Measurements from ENCODE around the gene ZCCHC2.

Gene ZCCHC2

GRCh38 chr18:62539284-62540165 is 16.7 kb downstream of the ZCCHC2 start:
- DNase-seq = no peak

DNA sequence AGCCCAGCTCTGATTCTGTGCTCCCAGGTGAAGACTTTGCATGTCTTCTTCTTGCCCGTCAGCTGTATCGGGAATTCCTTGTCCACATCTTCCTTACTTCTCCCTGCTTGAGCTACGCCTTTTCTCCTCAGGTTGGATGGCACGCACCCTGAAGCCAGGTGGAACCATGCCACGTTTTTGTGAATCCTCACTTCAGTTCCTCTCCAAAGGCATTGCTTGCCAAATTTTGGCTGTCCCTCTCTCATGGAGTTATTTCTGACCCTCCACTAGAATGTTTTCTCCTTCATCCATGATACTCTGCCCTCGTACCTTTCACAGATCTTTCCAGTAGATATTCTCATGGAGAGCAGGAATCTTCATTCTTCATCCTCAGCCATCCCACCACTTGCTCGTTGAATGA is 20.2 kb downstream of the ZCCHC2 start:
- DNase-seq = no peak

DNA sequence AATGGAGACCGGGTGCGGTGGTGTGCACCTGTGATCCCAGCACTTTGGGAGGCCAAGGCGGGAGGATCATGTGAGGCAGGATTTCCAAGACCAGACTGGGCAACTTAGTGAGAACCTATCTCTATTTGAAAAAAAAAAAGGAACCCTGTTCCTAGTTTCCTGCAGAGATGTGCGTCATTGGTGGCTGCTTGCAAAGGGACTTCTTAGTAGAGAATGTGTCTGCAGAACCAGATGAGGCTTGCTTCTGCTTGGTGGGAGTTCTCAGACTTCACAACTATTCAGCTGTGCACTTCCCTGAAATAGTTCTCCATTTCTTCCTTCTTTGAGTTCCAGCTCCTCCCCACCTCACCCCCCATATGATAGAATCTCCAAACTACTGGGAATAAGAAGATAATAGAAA is 22.3 kb downstream of the ZCCHC2 start:
- DNase-seq = no peak

DNA sequence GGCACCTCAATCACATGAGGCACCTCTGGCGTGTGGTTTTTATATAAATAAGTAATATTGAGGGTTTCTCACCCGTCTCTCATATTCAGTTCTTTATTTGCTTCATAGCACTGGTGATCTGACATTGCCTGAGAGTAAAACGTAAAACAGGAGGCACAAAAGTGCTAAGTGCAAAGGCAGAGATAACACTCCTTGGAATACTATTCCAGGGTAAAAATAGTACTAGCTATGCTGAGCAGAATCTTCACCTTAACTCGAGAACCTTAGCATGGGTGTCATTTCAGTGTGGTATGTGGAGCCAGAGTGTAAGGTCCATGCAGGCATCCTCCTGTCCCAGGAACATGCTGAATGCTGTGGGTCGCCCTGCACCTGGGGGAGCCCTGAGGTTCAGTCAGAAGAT is 26.9 kb downstream of the ZCCHC2 start:
- DNase-seq = no peak

DNA sequence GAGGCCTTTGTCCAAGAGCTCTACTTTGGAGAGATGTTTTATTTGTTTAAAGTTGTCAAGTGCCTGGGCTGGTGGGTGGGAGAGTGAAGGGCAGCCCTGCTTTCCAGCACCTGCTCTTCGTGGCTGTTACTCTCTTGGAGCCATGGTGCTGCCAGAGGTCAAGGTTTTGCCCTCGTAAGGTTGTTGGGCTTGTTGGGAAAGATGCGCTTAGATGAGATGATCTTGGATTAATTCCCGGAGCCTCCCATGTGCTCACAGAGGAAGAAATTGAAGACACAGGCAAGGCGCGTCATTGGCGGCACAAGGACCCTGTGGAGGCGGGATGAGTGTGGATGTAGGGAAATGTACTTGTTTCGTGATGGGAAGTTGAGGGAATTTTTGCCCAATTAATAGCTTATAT is 27.9 kb downstream of the ZCCHC2 start:
- DNase-seq = no peak

GRCh38 chr18:62551972-62552513 is 29.2 kb downstream of the ZCCHC2 start:
- DNase-seq = no peak

- DNase-seq = no peak
These were observed 31.4 kb downstream of the ZCCHC2 start for GRCh38 chr18:62554061-62554815.

GRCh38 chr18:62555135-62555534 is 32.3 kb downstream of the ZCCHC2 start:
- no peak for DNase-seq

DNA sequence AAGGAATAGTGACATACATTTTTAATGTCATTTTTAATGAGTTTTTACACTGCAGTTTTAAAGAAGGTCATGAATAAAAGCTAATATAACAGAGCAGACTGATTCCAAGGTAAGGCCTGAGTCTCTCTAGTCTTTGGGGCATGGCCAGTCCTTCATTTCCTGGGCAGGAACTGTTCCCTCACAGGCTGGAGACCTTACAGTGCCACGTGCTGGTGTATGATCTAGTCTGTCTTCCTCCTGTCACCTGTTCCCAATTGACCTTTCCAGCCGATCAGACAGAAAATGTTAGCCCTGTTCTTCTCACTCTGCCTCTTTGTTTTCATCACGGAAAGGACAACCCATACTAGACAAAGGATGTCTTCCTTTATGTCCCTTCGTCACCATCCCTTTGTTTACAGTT is 33.6 kb downstream of the ZCCHC2 start:
- DNase-seq = no peak

GRCh38 chr18:62558015-62558663 is 35.3 kb downstream of the ZCCHC2 start:
- no peak for DNase-seq

DNA sequence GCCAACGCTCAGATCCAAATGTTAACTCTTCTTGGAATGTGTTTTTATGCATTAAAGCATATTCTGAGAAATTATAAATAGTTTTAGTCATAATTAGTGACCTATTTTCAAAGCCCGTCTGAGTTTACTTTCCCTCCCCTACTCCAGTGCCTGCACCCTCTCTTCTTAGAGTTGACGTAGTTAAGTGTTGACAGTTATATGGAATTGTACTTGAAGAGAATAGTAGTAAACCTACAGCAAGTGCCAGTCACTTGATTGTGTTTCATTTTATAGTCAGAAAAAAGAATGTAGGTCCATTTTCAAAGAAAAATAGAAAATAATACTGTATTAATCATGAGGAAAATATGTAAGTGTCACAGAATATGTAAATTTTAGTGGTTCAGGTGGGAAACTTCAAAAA is 41.2 kb downstream of the ZCCHC2 start:
- no peak for DNase-seq

- DNase-seq = no peak
These were observed 43.4 kb downstream of the ZCCHC2 start for GRCh38 chr18:62566199-62566598.

GRCh38 chr18:62566818-62567217 is 44.0 kb downstream of the ZCCHC2 start:
- DNase-seq = no peak

GRCh38 chr18:62569081-62569655 is 46.3 kb downstream of the ZCCHC2 start:
- no peak for DNase-seq

- DNase-seq = no peak
These were observed 48.2 kb downstream of the ZCCHC2 start for GRCh38 chr18:62571037-62571436.

GRCh38 chr18:62571648-62572047 is 48.8 kb downstream of the ZCCHC2 start:
- DNase-seq = no peak

DNA sequence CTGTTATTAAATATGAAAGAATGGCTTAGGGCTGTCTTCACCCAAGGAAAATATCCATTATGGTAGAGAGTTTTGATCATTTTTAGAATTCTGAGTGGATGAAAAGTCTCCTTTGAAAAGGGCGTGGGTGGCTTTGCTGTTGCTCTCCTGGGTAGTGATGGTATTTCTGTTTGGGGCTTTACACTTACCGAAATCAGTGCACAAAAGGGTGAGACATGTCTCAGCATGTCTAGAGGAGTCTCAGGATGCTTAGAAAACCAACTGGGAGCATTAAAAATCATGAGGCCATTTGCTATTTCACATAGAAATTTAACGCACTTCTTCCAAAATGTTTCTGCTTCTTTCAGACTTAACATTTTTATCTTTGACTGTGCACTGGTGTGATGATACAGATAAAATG is 49.6 kb downstream of the ZCCHC2 start:
- no peak for DNase-seq

GRCh38 chr18:62574776-62575175 is 52.0 kb downstream of the ZCCHC2 start:
- no peak for DNase-seq

- DNase-seq = no peak
These were observed 53.4 kb downstream of the ZCCHC2 start for GRCh38 chr18:62576271-62576670.

DNA sequence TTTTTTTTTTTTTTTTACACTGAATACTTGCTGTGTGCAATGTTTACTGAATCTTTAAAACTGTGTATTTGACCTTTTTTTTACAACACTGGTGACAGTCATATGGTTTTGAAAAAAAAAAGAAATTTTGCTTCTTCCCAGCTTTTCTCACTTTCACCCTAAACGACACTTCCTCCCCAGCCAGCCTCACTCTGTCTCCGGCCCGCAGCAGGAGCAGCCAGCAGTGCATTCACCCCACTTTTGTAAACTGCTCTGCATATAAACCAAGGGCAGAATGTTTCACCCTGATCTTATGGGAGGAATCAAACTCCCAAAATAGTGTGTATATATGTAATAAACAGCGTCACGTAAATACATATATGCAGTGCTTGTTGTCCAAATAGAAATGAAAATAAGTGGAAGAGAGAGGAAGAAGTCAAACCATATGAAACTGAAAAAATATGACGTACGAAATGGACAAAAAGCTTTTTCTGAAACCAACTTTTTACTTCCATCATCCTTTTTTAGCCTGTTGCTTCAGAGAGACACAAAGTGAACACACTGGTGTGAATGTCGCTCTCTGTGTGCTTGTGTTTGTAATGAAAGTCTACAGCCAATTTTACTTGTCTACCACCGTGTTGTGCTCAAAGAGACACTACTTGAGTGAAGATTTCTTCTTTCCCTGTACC is 54.2 kb downstream of the ZCCHC2 start:
- DNase-seq = no peak

DNA sequence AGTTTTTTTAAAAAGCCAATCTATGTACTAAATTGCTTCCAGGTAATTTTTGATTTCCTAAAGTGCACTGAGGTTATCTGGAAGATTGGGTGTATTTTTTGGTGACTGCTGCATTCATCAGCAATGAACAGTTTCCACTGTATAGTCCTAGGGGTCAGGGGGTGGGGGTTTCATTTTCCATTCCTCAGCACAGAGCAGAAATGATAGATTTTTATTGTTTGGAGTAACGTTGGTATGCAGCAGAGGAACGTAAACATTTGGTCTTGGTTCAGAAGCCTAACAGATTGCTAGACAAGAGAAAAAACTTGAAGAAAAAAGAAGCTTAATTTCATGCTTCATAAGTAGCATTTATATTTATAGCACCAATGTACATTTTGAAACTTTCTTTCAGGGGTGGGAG is 54.9 kb downstream of the ZCCHC2 start:
- DNase-seq = no peak

DNA sequence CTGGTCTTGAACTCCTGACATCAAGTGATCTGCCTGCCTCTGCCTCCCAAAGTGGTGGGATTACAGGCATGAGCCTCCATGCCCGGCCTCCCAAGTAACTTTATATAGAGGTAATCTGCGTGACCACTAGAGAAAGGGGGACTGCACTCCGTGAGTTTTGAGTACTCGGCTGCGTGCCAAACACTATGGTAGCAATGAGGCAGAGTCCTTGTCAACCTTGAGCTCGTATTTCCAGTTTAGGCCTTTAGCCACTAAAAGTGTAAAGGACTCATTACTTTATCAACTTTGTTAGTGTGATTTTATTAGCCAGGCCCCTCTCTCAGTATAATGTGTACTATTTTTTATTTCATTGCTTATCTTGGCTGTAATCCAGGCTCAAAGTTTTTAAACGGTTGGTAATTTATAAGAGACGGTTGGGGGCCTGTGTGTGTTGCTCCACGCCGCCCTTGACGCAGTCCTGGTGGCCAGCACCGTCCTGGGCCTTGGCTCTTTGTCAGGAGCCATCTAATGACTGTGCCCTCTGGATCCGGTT is 56.2 kb downstream of the ZCCHC2 start:
- no peak for DNase-seq
